Activated CD8-positive, alpha-beta T cell treated with anti-CD3 and anti-CD28 coated beads for 36 hours (primary cell): ENCODE data around the gene ADCYAP1. TPM values are rescaled to one million over a fixed set of nuclear protein-coding genes. Genes with fewer than 3 reads are reported as not detected.

ENCODE experiments used
- ATAC-seq: fragments of 200-7000 bp; cut with Tn5 transposase; one replicate; pipeline ENCODE4 v1.10.0; 2021; ENCODE audit warnings: mild to moderate bottlenecking, moderate library complexity
- CTCF ChIA-PET: fragments of 350-600 bp; sonication (Branson Sonifier 250); formaldehyde crosslinking; loops from one replicate; lab custom pipeline; 2021; ENCODE audit warnings: antibody characterized with exemption; lab: Charles Lee
- POLR2A ChIA-PET: fragments of 350-600 bp; sonication (Branson Sonifier 250); formaldehyde crosslinking; loops from one replicate; lab custom pipeline; 2021; ENCODE audit warnings: antibody characterized with exemption; lab: Charles Lee
- DNase-seq: peaks from one replicate; pipeline ENCODE4 v3.0.0-alpha.2; 2020
- H3K27ac Mint-ChIP-seq: one replicate; pipeline ENCODE4 v1.8.0; 2021; ENCODE audit warnings: mild to moderate bottlenecking, mixed read lengths
- H3K27me3 Mint-ChIP-seq: one replicate; pipeline ENCODE4 v1.8.0; 2021; ENCODE audit warnings: mixed read lengths
- H3K36me3 Mint-ChIP-seq: one replicate; pipeline ENCODE4 v1.8.0; 2021; ENCODE audit warnings: low read depth, mixed read lengths
- H3K4me1 Mint-ChIP-seq: one replicate; pipeline ENCODE4 v1.8.0; 2021; ENCODE audit warnings: low read depth, mixed read lengths
- H3K4me3 Mint-ChIP-seq: one replicate; pipeline ENCODE4 v1.8.0; 2021; ENCODE audit warnings: mild to moderate bottlenecking, moderate library complexity, mixed read lengths
- H3K9me3 Mint-ChIP-seq: one replicate; pipeline ENCODE4 v1.8.0; 2021; ENCODE audit warnings: mixed read lengths
- intact Hi-C: fragments of 100-400 bp; cut with micrococcal nuclease; formaldehyde crosslinking; loops from one replicate; pipeline ENCODE4 v1.10.0; 2022
- total RNA-seq, 2 experiments: library from RNA; stranded (reverse); gene quantifications; one replicate each; pipeline ENCODE4 v1.2.3, GENCODE V29; 2021
- TF ChIP-seq, protein P1 (sequence below): fragments of 200-600 bp; IDR thresholded peaks from one replicate; pipeline ENCODE4 v1.8.0; 2022; ENCODE audit warnings: antibody characterized with exemption, mild to moderate bottlenecking

ADCYAP1 gene
- total RNA-seq, 2 experiments from 2014 or later, result not detected

DNA sequence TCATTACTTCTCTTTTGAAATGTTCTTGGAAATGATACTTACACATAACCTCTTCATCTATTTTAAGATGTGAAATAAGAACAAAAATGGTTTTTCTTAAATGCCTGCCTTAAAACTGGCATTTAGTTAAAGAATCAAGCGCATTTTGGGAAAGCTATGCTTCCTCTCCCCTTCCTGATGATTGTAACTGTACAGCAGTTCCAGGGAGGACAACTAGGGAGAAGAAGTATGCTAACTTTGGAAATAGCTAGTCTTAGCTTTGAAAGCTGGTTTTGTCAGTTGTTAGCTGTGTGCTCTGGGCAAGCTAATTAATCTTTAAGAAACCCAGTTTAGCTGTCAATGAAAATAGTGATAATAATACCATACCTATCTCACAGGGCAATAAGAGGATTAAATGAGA is 8.4 kb upstream of the ADCYAP1 start:
- no peak for DNase-seq
- ChIA-PET POLR2A (no interaction called here), CTCF (no interaction called here)
- Mint-ChIP-seq H3K4me3 (no peak overlapping the region), H3K36me3 (no peaks in the 10 kb centered on the region), H3K4me1 (no peaks in the 10 kb centered on the region), H3K27ac (no peak overlapping the region), H3K9me3 (no peaks in the 10 kb centered on the region), H3K27me3 (peaks cover 27% of the 10 kb centered on the region)
- intact Hi-C loops, result no loop called here
- ATAC-seq, result no peak
- TF ChIP-seq, protein P1, sequence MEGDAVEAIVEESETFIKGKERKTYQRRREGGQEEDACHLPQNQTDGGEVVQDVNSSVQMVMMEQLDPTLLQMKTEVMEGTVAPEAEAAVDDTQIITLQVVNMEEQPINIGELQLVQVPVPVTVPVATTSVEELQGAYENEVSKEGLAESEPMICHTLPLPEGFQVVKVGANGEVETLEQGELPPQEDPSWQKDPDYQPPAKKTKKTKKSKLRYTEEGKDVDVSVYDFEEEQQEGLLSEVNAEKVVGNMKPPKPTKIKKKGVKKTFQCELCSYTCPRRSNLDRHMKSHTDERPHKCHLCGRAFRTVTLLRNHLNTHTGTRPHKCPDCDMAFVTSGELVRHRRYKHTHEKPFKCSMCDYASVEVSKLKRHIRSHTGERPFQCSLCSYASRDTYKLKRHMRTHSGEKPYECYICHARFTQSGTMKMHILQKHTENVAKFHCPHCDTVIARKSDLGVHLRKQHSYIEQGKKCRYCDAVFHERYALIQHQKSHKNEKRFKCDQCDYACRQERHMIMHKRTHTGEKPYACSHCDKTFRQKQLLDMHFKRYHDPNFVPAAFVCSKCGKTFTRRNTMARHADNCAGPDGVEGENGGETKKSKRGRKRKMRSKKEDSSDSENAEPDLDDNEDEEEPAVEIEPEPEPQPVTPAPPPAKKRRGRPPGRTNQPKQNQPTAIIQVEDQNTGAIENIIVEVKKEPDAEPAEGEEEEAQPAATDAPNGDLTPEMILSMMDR, result no peak

DNA sequence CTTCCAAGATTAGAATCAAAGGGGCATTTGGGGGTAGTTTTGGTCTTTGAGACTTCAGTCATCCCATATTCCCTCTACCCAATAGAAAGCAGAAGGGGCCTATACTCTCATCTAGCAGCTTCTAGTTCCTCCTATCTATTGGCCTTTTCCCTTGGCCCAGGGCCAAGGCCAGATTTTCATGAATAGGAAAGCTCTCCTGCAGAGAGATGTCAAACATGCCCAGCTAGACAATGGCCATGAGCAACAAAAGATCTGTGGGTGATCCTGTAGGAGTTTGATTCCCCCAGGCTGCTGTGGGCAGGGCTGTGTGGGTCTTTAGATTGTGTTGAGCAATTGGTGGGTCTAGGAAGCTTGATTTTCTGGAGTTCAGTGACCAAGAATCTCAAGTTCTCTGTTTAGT is 2.9 kb upstream of the ADCYAP1 start:
- TF ChIP-seq, protein P1, result no peak

DNA sequence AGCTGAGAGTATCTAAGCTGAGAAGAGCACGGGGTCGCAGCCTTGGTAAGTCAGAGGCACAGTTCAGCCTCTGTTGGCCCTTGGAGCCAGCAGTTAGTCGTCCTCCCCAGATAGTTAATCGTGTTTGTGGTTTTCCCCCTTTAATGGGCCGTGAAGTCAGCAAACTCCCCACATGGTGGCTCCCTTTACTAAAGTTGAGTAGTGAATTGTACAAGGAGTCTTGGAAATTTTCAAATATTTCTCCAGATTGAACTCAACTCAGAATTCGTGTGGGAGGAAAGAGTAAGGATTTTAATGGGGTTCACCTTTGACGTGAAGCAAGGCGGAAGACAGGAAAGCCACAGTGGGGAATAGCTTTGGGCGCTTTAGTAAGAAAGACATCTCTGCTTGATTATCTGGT is 2.4 kb upstream of the ADCYAP1 start:
- no peak for ATAC-seq
- intact Hi-C loops, result no loop called here
- TF ChIP-seq, protein P1, result no peak
- peaks cover 54% of the 10 kb centered on the region for H3K27me3 Mint-ChIP-seq
- H3K4me1 Mint-ChIP-seq, result peaks cover 8% of the 10 kb centered on the region
- DNase-seq, result no peak
- ChIA-PET CTCF (interaction anchor here (0.9 to 1.2 kb wide), 3 partner anchors 14 to 190 kb away, joined by 3 to 5 read pairs (median 3); partner anchors contain the start of gene ENOSF1), POLR2A (no interaction called here)
- no peak overlapping the region for H3K27ac Mint-ChIP-seq
- H3K9me3 Mint-ChIP-seq, result peaks cover 2% of the 10 kb centered on the region
- H3K36me3 Mint-ChIP-seq, result peaks cover 2% of the 10 kb centered on the region
- H3K4me3 Mint-ChIP-seq, result no peak overlapping the region

More for the DNA sequence above, 2.9 kb upstream of the ADCYAP1 start:
- DNase-seq, result no peak
- peaks cover 8% of the 10 kb centered on the region for H3K4me1 Mint-ChIP-seq
- peaks cover 2% of the 10 kb centered on the region for H3K36me3 Mint-ChIP-seq
- intact Hi-C loops, result no loop called here
- no peak for ATAC-seq
- peaks cover 51% of the 10 kb centered on the region for H3K27me3 Mint-ChIP-seq
- CTCF ChIA-PET, result interaction anchor here (0.9 to 1.5 kb wide), 4 partner anchors 14 to 189 kb away, joined by 3 to 5 read pairs (median 3); partner anchors contain the start of gene ENOSF1
- H3K9me3 Mint-ChIP-seq, result peaks cover 2% of the 10 kb centered on the region
- H3K27ac Mint-ChIP-seq, result no peak overlapping the region
- H3K4me3 Mint-ChIP-seq, result no peak overlapping the region
- POLR2A ChIA-PET, result no interaction called here

DNA sequence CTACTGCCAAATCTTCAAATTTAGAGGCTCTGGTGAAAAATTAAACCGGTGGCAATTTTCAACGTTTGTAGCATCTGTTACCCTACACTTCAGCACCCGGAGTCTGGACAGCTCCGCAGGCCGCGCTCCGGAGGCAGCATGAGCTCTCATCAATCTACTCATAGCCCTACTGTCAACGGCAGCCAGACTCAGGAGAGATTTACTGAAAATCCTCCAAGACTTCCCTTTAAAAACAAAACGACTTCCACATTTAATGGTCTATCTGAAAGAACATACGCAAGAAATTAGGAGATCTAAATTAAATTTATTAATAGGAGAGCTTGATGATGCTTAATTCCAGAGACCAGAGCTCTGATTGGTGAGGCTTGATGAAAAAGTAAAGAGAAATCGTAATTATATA is 970 bp upstream of the ADCYAP1 start:
- CTCF ChIA-PET, result no interaction called here
- Mint-ChIP-seq H3K9me3 (peaks cover 2% of the 10 kb centered on the region), H3K27me3 (peaks cover 60% of the 10 kb centered on the region), H3K36me3 (peaks cover 2% of the 10 kb centered on the region), H3K27ac (no peak overlapping the region), H3K4me1 (peaks cover 13% of the 10 kb centered on the region), H3K4me3 (no peak overlapping the region)
- TF ChIP-seq, protein P1, result no peak
- POLR2A ChIA-PET, result no interaction called here
- ATAC-seq (peak; percentile 55), DNase-seq (peak; percentile 72)
- intact Hi-C loops, result no loop called here

DNA sequence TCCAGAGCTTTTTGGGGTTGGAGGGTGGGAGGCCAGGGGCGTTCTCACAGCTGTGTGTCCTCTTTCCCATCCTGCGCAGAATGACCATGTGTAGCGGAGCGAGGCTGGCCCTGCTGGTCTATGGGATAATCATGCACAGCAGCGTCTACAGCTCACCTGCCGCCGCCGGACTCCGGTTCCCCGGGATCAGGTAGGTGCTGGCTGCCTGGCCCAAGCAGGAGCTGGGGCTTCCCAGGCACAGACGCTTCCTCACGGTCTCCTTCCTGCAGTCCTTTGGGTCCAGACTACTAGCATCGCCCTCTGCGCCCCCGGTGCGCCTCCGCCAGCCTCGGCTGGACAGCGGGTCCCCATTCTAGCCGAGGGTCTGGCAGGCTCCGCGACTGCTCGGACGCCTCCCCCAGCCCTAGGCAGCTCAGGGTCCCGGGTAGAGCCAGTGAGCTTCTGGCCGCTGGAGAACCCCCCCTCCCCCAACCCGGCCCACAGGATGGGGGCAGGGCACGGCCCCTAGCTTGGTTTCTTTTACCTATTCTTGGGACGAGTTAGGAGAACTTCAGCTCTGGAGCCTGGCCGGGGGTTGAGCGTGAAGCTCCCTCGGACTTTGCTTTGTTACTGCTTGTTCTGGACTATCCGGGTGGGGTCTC is 756 bp downstream of the ADCYAP1 start:
- CTCF ChIA-PET, result interaction anchor here (1.0 to 1.8 kb wide), 2 partner anchors 40 to 56 kb away, joined by 3 to 6 read pairs; no protein-coding TSS in a partner anchor
- Mint-ChIP-seq H3K36me3 (peaks cover 2% of the 10 kb centered on the region), H3K9me3 (peaks cover 2% of the 10 kb centered on the region), H3K4me3 (no peak overlapping the region), H3K27me3 (peaks cover 65% of the 10 kb centered on the region), H3K27ac (no peak overlapping the region), H3K4me1 (peaks cover 15% of the 10 kb centered on the region)
- intact Hi-C loops, result no loop called here
- TF ChIP-seq, protein P1, result no peak
- POLR2A ChIA-PET, result no interaction called here
- no peak for ATAC-seq
- no peak for DNase-seq
